HG03064 (cell line): ENCODE data around the gene CMTM2.

Experiments
- ATAC-seq: cut with Tn5 transposase; IDR thresholded peaks from one replicate; pipeline ENCODE4 v1.9.1; 2021; ENCODE audit warnings: low read depth; ENCODE audit not compliant: unreplicated experiment

Gene CMTM2, protein sequence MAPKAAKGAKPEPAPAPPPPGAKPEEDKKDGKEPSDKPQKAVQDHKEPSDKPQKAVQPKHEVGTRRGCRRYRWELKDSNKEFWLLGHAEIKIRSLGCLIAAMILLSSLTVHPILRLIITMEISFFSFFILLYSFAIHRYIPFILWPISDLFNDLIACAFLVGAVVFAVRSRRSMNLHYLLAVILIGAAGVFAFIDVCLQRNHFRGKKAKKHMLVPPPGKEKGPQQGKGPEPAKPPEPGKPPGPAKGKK

DNA sequence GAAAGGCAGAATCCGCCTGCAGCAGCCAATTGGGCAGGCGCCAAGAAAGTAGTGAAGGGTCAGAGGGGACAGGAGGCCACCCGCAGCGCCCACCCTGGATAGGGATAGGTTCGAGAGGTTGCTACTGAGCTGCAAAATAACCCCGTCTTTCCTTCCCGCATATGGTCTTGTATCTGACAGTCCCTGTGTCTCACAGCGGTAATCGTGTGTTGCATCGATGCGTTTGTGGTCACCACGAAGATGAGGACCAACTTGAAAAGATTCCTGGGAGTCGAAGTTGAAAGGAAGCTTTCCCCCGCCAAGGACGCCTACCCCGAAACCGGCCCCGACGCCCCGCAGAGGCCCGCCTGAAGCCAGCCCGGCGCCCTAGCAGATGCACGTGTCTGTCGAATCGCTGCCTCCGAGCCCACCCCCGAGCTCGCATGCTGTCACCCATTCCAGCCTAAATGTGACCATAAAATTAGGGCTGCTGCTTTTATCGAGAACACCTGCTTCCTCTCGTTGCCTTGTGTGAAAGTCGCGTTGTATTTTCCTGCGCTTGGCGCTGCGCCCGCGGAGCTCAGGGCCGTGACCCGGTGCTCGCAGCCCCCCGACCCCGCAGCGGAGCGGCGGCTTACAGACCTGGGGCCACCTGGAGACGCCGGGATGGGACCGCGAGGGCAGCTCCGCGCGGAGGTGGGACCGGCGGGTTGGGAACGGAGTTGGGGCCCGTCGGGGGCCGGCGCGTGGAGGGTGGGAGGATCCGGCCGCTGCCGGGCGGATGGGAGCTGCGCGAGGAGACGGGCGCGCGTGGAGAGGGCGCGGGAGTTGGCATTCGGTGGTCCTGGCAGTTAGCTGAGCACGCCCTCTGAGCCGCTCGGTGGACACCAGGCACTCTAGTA, at the start of gene CMTM2:
TSS of gene CMTM2 (plus strand) at position 813 of the 881 bp plus-strand sequence. CDS start 145 bp downstream, outside the sequence.
- ATAC-seq: no peak

DNA sequence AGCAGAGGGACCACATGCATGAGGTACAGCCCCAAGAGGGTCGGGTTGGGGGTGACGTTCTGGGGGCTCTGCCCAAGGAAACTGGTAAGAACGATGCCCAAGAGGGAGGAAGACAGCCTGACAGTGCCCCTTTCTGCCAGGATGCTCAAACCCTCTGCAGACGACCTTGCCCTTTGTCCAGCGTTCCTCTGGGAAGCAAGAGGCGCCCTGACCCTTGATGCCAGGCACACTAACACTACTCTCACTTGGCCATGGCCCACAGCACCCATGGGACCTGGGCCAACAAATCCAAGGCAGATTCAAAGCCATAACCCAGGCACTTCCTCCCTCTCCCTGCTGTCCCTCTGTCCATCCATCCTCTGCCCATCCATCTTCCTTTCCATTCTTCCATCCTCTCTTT, 49.8 kb upstream of the CMTM2 start:
- ATAC-seq: no peak

DNA sequence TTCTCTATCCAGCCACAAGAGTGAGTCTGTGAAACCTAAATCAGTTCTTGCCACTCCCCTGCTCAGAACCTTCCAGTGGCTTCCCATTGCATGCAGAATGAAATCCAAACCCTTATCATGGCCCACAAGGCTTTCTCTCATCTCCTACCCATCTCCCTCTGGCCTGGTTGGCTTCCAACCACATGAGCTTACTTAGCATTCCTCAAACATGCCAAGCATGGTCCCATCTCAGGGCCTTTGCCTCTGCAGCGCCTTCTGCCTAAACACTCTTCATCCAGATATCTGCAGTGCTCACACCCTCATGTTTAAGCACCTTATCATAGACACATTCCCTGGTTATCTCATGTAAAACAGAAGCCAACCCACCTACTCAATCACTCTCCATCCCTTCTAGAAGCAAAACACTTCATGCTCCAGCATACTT, 44.9 kb upstream of the CMTM2 start:
- no peak for ATAC-seq

DNA sequence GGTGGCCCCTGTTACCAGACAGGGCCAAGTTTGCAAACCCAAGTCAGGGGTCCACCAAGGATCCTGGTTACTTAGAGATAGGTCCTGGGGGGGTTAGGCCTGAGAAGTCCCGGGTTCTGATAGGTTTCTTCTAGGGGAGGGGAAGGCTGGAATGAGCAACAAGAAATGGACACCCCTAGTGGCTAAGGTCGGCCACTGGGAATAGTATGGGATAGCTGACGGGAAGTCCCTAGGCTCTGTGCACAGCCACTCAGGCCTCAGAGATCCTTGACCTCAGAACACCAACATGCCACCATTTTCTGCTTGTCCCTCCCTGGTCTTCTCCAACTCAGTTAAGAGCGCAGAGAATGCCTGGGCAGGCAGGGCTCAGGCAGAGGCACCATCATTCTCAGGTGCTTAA, 42.7 kb upstream of the CMTM2 start:
- no peak for ATAC-seq

DNA sequence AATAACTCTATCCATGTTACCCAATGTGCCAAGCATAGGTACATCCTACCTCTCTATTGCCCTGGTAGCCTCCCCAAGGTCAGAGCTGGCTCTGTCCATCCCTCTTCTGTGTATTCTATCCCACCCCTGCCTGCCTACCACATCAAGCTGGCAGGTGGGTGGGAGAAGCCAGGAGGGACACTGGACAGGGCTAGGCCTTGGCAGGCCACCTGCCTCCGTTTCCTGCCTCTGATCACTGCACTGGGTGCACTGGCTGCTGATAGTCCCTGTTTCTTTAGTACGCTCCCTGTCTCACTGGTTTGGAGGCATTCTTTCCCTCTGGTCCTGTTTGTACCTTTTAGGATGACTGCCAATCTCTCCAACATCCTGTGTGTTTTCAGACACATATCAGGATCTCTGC, 42.0 kb upstream of the CMTM2 start:
- ATAC-seq: no peak

DNA sequence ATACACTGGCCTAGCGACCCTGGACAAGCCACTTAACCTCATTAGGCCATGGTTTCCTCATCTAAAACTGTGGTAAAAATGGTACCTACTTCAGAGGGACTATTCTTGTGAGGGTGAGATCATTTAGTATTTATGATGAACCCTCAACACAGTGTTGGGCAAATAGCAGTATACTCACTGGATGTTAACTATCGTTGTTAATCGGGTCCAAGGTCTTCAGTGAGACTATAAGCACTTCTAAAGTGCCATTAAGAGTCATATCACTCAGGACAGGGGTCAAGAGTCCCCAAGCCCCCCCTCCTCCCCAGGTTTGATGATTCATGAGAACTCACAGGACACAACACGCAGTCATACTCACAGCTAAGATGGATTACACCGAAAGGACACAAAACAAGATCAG, 40.4 kb upstream of the CMTM2 start:
- no peak for ATAC-seq

DNA sequence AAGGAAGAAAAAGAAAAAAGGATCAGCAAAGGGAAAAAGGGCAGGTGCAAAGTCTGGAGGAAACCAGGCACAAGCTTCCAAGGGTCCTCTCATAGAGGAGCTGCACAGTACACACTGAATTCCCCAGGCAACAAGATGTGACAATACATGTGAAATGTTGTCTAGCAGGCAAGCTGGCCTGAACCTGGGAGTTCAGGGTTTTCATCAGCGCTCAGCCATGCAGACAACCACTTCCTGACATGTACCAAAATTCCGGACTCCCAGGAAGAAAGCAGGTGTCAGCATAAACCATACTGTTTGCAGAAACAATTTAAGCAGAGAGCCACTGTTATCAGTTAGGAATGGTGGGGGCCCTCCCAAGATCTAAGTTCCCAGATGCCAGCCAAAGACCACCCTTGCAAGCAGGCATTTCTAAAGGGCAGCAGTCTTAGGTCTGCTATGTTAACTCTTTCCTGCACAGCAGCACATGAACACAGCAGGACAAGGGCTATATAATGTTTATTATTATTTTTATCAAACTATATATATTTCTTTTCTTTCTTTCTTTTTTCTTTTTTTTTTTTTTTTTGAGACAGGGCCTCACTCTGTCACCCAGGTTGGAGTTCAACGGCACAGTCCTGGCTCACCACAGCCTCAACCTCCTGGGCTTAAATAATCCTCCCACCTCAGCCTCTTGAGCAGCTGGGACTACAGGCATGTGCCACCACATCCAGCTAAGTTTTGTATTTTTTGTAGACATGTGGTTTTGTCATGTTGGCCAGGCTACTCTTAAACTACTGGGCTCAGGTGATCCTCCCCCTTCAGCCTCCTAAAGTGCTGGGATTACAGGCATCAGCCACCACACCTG, 39.4 kb upstream of the CMTM2 start:
- peak; percentile 59 for ATAC-seq

DNA sequence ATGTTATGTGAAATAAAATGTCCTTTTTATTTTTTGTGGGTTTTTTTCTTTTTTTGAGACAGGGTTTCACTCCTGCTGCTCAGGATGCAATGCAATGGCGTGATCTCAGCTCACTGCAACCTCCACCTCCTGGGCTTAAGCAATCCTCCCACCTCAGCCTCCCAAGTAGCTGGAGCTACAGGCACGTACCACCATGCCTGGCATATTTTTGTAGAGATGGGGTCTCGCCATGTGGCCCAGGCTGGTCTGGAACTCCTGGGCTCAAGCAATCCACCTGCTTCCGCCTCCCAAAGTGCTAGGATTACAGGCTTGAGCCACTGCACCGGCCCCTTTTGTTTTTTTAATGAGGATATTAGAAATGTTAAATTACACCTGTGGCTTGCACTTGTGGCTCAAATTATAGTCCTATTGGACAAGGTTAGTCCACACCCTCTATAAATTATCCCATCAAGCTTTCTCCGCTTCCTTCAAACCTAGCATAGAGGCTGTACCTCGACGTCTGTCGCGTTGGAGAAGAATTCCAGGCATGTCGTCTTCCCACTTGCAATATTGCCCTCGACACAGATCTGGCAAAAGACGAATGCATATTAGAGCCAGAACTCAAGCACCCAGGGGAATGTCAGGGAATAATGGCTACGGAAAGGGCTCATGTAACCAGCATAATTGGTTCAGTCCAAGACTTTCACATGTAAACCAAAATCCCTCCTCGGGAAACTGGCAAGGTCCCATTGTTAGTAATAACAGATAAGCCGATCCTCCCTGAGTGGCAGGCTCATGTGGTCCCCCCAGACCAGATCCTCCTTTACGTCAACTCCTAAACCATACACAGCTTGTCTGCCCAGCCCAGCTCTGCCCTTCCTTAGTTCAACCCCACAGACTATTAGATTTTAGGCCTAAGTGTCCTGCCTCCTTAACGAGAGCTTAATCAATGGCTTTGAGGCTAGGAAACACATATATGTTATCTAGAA, 37.6 kb upstream of the CMTM2 start:
- no peak for ATAC-seq

DNA sequence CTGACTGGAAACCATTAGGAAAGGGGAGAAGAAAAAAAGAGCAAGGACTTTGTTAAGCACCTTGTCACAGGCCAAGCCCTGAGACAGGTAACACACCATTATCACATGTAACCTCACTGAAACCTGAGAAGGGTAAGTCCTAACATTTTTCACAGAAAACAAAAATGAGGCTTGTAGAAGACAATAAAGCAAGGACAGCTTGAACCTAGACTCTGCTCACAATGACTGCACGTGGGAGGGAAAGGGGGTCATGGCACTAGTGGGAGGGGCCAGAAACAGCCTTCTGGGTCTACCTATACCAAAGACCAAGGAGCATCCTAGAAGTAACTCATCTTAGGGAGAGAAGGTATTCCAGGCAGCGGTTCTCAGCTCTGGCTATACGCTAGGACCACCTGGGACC, 36.9 kb upstream of the CMTM2 start:
- ATAC-seq: no peak

DNA sequence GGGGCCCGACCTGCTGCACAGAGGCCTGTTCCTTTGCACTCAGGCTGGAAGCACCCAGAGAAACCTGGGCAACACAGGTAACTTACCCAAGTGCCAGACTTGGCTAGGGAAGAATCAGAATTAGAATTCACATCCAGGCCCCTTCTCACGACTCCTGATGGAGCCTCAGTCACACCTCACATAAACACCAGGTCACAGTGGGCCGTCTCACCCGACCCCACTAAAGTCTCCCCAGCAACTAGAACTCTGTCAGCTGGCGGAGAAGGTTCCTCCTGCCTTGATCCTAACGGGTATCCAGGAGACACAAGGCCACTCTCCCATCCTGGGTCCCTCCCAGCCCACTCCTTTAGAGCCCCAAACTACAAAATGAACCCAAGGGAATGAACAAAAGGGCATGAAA, 35.7 kb upstream of the CMTM2 start:
- no peak for ATAC-seq

DNA sequence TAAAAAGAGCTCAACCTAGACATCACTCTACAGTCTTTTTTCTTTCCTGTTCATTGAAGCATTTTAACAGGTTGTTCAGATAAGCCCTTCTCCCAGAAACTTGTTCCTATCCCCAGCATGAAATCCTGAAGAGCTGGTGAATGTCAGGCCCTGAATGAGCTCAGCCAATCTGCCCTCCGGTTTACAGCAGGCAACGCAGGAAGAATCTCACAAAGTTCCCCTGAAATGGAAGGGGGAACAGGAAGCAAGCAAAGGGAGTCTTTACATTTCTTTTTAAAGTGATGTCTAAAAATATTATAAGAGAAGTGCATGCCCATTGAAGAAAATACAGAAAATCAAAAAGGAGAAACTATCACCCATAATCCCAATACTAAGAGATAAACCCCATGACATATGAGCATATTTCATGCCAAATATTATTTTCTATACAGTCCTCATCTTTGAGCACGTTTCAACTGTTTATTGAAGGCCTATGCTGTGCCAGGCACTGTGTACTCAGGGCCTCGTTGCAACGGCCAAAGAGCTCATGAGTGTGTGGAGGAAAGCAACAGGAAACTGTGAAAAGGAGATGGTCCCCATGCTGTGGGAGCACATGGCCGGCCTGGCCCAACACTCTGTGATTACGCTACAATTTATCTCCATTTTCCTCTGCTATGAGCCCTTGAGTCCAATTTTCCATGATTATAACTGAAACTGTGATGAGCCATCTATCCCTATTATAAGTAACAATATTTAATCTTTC, 35.1 kb upstream of the CMTM2 start:
- ATAC-seq: no peak

DNA sequence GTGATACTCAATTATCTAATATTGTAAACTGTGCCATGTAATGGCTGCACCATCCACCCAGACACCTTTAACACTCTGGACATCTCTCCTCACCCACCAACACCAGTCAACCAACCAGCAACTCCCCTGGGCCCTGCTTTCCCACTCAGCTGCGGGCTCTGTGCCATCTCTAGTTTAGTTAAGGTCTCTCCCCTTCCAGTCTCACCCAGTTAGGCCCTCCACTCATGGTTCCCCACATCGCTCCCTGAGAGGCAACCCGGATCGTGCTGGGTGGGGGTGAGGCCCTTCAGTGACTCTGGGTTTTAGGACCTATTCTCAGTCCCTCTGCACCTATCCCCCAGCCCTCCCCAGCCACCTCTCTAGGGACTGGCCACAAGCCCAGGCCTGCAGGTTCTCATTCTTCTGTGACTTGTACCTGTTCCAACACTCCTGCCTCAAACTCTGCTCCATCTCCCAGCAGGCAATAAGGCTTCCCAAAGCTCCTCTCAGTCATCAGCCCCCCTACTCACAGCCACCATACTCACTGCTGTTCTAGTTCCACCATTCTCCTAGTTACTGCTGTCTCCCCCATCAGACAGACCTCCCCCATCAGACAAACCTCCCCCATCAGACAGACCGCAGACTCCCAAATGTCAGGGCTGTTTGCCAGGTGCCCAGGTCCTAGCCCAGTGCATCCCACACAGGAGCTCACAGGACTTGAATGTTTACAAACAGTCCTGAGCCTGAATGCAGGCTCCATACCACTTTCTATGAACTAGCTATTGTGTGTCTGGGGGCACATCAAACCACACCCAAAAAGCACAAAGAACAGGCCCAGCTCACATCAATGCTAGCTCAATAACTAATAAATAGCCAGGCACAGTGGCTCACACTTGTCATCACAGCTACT, 31.9 kb upstream of the CMTM2 start:
- no peak for ATAC-seq

DNA sequence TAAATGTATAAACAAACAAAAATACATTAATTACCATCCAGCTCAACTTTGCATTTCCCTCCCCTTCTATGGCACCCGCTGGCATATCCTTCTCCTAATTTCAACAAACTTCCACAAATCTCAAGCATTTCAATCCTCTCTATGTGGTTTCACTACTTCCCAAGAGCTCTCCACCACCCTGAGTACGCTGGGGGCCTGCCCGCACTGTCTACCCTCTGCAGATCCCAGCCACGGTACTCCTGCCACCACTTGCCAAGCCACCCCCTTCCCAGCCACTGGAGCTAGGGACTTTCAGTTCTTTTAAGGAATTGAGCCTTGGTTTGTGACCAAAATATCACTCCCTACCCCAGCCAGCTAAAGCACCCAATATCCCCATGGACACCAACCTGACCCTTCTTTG, 31.2 kb upstream of the CMTM2 start:
- no peak for ATAC-seq

DNA sequence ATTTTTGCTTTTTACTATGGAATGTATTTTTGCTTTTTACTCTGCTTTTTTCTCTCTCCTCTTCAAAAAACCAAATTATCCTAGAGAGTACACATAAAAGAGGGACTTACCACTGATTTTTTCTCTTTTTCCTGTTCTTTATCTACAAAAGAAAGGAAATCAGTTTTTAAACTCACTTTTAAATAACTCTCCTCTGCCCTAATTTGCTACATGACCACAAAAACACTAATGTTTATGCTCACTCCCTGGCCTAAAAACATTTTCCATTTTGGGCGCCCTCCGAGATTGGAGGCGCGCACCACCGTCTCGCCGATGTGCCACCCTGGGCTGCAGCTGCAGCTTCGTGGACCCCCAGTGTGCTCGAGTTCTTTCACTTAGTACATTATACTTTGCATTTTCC, 30.4 kb upstream of the CMTM2 start:
- ATAC-seq: no peak

DNA sequence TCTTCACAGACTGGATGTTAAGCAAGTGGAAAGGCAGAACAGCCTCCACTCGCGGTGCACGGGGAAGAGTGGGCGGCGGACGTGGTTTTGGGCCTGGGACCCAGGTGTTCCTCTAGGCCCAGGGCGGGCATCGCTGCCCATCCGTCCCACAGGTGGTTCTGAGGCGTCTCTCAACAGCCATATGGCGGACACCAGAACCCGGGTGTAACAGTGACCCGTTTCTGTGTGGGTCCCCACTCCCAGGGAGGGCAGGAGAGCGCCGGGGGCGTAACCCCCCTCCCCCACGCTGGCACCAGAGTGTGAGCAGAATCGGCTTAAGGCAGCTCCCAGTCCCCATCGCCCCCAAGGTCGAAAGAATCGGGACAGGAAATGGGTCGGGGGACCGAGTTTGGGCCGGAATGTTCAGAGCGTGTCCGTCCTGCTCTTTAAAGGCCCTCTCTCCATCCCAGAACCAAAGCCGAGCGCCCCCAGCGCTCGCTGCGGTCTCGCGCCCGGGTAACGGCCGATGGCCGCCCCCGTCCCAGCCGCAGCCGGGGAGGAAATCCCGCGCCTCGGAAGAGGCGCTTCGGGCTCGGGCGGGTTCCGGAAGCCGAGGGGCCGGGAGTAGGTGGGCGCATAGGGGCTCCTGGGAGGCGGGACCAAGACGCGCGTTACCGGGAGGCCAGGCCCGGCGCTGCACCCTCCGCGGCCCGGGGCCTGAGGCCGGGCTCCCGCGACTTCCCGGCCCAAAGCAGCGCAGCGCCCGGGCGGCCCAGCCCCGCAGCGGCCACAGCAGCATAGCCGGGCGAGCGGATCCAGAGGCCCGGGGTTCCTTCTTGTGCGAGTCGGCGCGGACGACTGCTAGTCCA, 29.8 kb upstream of the CMTM2 start, which contains the start of gene TK2:
TSS of gene TK2 (minus strand) at position 839 of the 848 bp plus-strand sequence. CDS start at position 778, 61 bp downstream.
- ATAC-seq: no peak

DNA sequence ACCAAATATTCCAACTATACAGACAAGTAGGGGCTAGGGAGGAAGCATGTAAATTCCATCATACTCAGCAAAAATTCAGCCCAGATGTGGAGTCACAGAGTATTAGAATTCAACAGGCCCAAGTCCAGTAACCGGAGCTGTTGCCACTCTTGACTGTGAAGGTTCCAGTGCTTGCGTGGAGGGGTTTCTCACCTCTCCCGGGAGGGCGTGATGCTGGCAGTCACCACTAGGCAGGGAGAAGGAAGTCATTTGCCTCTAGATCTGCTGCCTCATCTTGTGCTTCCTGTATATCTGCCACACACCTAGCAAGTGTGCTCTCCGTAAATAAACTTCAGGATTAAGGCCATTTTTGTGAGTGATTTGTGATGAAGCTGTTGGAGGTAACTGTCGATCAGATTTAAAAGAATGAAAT, 27.9 kb upstream of the CMTM2 start:
- ATAC-seq: no peak

DNA sequence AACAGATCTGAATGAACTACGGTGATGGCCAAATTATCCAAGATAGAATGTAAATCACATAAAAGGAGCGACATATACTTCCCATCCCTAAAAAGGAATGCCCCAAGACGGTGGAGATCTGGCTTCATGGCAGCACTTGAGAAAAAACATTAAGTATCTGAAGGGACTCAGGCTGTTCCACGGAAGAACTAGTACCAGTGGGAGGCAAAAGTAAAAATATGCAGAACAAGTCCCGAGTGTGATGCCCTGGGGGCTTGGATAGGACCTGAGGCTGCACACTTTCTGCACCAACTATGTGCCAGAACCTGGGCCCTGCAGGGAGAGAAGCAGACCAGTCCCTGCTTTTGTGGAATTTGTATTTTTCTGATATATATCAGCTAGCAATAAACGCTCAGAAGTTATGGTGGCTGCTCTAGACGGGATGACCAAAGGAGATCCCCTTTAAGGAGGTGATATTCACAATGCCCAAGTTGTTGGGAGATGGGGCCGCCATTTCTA, 27.4 kb upstream of the CMTM2 start:
- no peak for ATAC-seq
